Measurements from ENCODE around the gene VAV3. TPM values are rescaled to one million over a fixed set of nuclear protein-coding genes. Genes with fewer than 3 reads are reported as not detected.

VAV3 gene
- total RNA-seq, 2 donors from 2014 or later: 1.7 to 4.9 TPM

DNA sequence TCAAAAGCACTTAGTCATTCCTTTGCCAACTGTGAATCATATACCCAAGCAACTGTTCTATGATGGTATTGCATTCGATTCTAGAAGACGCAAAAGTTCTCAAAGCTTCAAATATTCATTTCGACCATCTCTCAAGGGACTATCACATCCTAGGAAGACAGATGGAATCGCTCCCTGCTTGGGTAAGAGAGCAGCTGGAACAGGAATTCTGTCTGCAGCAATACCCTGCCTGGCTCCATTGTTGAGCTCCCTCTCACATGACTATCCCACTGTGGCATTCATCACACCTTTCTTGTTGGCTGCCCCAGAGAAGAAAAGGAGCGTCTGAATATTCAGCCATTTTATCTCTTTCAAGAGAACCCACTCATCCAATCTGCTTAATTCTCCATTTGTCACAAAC lies 426.5 kb downstream of the VAV3 start:
- no peaks in the 10 kb centered on the region for H3K36me3 Mint-ChIP-seq (ENCODE audit: low read depth)
- ATAC-seq (replicated peaks): no peak
- H3K9me3 Mint-ChIP-seq: no peaks in the 10 kb centered on the region

DNA sequence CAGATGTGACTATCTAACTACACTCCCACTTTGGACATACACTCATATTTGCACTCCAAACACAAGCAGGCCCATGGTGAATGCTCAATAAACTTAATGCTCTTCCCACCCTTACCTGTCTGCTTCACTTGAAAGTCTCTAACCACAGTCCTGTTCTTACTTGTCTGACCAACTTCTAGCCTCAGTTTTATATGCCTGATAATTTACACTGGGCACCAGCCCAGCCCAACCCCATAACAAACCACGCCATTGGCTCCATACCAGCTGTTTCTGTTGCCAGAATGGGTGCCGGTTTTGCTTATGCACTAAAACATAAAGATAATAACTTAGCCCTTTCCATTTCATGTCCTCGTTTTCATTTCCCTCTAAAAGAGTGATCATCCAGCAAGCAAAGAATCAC lies 428.7 kb downstream of the VAV3 start:
- Mint-ChIP-seq H3K27me3 (peaks cover 17% of the 10 kb centered on the region), H3K36me3 (ENCODE audit: low read depth) (no peaks in the 10 kb centered on the region), H3K4me1 (no peaks in the 10 kb centered on the region), H3K27ac (no peak overlapping the region), H3K9me3 (no peaks in the 10 kb centered on the region), H3K4me3 (no peak overlapping the region)
- no peak for ATAC-seq (replicated peaks)

More for the DNA sequence above, 426.5 kb downstream of the VAV3 start:
- no peak overlapping the region for H3K4me3 Mint-ChIP-seq
- no peaks in the 10 kb centered on the region for H3K4me1 Mint-ChIP-seq
- peaks cover 22% of the 10 kb centered on the region for H3K27me3 Mint-ChIP-seq
- H3K27ac Mint-ChIP-seq: no peak overlapping the region

DNA sequence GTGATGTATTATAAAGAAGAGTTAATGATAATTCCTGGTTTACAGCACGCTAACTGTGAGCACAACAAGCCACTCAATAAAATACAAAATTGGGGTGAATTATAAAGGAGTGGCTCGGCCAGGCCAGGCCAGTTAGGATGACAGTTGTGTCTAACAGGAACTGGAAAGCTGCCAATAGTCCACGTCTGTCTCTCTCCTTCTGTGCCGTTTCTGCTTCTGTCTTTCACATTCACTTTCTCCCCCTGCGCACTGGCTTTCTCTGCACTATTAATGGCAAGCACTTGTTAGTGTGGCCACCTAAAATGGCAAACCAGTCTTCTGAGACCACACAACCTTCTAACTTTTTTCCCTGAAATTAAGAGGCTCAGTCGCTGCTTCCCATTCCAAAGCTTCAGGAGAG lies 429.9 kb downstream of the VAV3 start:
- Mint-ChIP-seq H3K4me1 (no peaks in the 10 kb centered on the region), H3K4me3 (no peak overlapping the region), H3K9me3 (no peaks in the 10 kb centered on the region), H3K27me3 (peaks cover 16% of the 10 kb centered on the region), H3K27ac (no peak overlapping the region), H3K36me3 (ENCODE audit: low read depth) (no peaks in the 10 kb centered on the region)
- ATAC-seq (replicated peaks): no peak

DNA sequence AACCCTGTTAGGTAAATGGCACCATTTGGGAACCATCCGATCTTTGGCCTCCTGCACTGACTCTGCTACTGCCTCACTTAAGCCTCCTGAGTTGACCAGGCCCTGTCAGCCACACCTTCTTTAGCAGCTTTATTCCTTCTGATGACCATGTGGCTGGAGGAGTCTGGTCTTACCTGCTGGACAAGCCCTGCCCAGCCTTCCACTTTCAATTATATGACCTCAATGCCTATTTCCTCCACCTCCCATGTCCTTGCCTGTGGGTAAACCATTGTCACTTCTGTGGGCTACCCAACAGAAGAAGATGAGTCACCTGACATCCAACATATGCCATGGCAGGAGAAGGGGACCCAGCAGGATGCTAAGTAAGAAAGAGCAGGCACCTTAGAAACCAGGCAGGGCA lies 430.3 kb downstream of the VAV3 start:
- Mint-ChIP-seq H3K9me3 (no peaks in the 10 kb centered on the region), H3K4me3 (no peak overlapping the region), H3K36me3 (ENCODE audit: low read depth) (no peaks in the 10 kb centered on the region), H3K4me1 (no peaks in the 10 kb centered on the region), H3K27ac (no peak overlapping the region), H3K27me3 (peaks cover 16% of the 10 kb centered on the region)
- no peak for ATAC-seq (replicated peaks)

DNA sequence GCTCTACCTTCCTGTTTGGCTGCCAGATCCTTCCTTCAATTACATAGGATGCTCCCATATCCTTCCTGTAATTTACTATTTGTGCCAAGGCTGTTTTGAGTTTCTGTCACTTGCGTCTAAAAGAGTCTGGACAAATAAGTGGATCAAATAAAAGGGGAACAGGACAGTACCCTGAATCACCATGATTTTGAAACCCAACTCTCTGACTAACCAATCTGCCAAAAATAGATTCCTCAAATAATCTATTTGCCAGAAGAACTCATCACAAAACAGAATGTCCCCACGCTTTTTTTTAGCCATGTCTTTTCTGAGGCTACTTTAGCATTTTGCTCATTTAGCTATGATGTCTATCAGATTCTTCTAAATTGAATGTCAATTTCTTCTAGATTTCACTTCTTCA lies 431.5 kb downstream of the VAV3 start:
- no peak for ATAC-seq (replicated peaks)
- Mint-ChIP-seq H3K4me1 (no peaks in the 10 kb centered on the region), H3K9me3 (no peaks in the 10 kb centered on the region), H3K27ac (no peak overlapping the region), H3K36me3 (ENCODE audit: low read depth) (no peaks in the 10 kb centered on the region), H3K4me3 (no peak overlapping the region), H3K27me3 (peaks cover 18% of the 10 kb centered on the region)

DNA sequence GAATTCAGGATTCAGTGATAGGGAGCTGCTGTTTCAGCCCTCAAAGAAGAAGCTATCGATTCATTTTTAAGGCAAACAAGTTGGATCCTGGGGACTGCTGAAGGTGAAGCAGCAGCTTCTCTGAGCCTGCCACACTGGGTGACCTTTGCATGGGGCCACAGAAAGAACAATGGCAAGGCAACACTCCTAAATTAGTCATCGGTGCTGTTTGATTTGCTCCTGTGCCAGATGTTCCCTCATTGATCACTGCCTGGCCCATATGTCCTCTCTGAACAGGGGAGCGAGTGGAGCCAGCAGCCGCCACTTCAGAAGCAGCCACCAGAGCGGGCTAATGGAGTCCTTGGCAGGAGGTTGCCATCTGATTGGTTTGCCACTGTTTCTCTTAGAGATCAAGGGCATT lies 432.7 kb downstream of the VAV3 start:
- Mint-ChIP-seq H3K36me3 (ENCODE audit: low read depth) (no peaks in the 10 kb centered on the region), H3K27ac (no peak overlapping the region), H3K4me3 (no peak overlapping the region), H3K4me1 (no peaks in the 10 kb centered on the region), H3K27me3 (peaks cover 23% of the 10 kb centered on the region), H3K9me3 (no peaks in the 10 kb centered on the region)
- no peak for ATAC-seq (replicated peaks)

DNA sequence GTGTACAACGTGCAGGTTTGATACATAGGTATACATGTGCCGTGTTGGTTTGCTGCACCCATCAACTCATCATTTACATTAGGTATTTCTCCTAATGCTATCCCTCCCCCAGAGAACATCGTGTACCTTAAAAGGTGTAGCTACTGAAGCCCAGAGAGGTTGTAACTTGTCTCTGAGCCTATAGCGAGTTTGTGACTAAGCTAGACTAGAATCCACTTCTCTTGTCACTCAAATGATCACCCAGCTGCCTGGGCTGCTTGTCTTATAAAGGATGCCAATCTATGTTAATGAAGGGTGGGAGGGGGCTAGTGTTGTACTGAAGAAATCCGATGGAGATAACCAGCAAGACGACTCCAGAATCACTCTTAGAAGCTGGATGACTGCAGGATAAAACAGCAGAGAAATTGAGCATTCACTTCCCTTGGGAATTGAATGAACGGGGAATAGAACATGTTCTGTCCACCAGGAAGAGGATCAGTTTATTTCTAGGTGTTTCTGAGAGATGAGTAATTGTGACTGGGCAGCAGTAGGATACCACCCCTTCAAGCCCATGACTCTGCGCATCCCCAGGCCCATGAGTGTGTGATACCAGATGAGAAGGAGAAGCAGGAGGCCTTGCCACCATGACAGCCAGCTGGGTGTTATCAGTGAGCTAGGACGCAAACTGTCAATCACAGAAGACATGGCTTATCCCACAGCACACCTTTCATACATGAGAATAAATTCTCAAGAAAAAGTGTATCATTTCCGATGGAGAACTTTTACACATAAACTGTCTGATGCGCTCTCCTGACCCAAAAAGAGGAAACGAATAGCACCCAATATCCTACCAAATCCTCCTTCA lies 433.7 kb downstream of the VAV3 start:
- no peaks in the 10 kb centered on the region for H3K36me3 Mint-ChIP-seq (ENCODE audit: low read depth)
- H3K27ac Mint-ChIP-seq: no peak overlapping the region
- H3K27me3 Mint-ChIP-seq: peaks cover 23% of the 10 kb centered on the region
- no peak overlapping the region for H3K4me3 Mint-ChIP-seq
- H3K9me3 Mint-ChIP-seq: no peaks in the 10 kb centered on the region
- no peaks in the 10 kb centered on the region for H3K4me1 Mint-ChIP-seq
- no peak for ATAC-seq (replicated peaks)

DNA sequence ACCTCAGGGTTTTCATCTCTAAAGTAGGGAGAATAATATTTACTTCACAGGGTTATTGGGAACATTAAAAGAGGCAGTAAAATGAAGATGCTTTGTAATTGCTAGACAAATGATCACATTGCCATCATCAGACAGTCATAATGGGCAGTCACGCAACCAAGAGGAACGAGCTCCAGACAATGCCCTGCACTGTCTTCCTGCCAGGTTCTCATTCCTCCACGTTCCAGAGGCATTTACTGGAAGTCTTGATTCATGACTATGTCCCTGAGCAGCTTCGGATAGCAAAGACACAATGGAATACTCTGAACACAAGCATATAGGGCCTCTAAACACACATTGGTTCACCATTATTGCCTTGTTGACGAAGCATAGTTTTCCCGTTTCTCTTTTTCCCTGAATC lies 434.4 kb downstream of the VAV3 start:
- H3K4me1 Mint-ChIP-seq: no peaks in the 10 kb centered on the region
- ATAC-seq (replicated peaks): no peak

DNA sequence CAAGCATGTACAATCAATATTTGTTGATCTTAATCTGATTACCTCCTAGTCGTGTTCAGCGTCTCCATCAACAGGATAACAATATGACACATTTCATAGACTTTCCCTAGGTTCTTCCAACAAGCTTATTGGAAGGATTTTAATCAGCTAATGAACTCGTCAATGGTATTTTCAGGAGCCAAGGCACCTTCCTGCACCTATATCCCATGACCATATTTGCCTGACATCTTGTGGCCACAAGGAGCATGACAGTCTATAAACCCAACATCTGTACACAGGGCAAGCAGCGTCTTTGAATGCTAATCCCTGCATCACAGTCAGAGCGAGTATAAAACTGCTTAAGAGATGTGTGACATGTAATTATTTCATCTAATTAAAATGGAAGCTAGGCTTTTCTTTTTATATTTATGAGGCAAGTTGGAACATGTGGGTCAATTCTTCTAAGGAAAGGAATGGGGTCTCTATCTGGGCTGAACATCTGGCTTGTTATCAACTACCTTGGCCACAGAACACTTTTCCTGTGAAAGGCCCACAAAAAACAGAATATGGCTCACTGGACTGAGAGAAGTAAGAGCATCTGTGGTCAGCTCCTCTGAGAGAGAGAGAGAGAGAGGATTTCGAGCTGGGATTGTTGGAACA lies 435.4 kb downstream of the VAV3 start:
- no peaks in the 10 kb centered on the region for H3K36me3 Mint-ChIP-seq (ENCODE audit: low read depth)
- no peak overlapping the region for H3K4me3 Mint-ChIP-seq
- H3K27ac Mint-ChIP-seq: no peak overlapping the region
- peaks cover 26% of the 10 kb centered on the region for H3K27me3 Mint-ChIP-seq
- peak; percentile 56 for ATAC-seq (replicated peaks)
- no peaks in the 10 kb centered on the region for H3K9me3 Mint-ChIP-seq
- no peaks in the 10 kb centered on the region for H3K4me1 Mint-ChIP-seq

More for the DNA sequence above, 434.4 kb downstream of the VAV3 start:
- Mint-ChIP-seq H3K27me3 (peaks cover 23% of the 10 kb centered on the region), H3K36me3 (ENCODE audit: low read depth) (no peaks in the 10 kb centered on the region), H3K27ac (no peak overlapping the region), H3K4me3 (no peak overlapping the region), H3K9me3 (no peaks in the 10 kb centered on the region)

DNA sequence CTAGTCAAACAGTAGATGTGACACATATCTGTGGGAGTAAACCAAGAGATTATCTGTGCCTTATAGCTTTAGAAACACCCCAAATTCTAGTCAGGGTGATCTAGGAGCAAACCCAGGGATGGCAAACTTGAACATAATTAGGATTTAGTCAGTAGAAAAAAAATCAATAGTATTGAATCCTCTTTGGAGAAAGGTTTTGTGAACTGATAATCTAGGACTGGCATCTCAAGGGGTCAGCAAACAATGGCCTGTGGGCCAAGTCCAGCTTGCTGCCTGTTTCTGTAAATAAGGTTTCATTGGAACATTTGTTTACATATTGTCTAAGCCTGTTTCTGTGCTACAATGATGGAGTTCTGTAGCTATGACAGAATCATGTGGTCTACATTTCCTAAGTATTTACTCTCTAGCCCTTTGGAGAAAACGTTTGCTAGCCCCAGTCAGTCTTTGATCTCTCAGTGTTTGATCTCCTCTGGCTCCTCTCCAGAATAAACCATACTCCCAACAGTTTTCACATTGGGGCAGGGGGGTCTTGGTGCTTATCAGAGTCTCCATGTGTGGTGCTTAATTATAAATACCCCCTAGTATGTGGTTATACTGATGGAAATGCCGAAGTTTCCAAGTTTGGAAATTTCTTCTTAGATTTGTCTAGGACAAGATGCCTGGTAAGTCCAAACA lies 438.3 kb downstream of the VAV3 start:
- no peaks in the 10 kb centered on the region for H3K4me1 Mint-ChIP-seq
- H3K36me3 Mint-ChIP-seq (ENCODE audit: low read depth): no peaks in the 10 kb centered on the region
- H3K27me3 Mint-ChIP-seq: peaks cover 28% of the 10 kb centered on the region
- no peak overlapping the region for H3K27ac Mint-ChIP-seq
- H3K4me3 Mint-ChIP-seq: no peak overlapping the region
- no peaks in the 10 kb centered on the region for H3K9me3 Mint-ChIP-seq
- no peak for ATAC-seq (replicated peaks)

DNA sequence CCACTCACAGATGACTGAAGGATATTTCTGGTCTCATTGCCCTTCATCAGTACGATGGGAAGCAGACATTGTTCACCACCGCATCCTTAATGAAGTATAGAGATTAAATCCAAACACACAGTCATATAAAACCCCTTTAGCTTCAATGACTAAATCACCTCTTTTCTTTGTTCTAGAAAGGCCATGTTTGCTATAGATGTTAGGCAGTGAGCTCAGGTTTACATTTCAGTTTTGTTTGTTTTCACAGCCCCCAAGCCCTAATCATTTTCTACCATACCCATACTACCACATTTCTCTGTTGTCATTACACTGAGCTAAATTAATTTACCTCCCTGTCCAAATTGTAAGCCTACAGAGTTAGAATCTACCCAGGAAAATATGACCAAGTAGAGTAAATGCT lies 439.0 kb downstream of the VAV3 start:
- Mint-ChIP-seq H3K27ac (no peak overlapping the region), H3K9me3 (no peaks in the 10 kb centered on the region), H3K27me3 (peaks cover 24% of the 10 kb centered on the region), H3K4me1 (no peaks in the 10 kb centered on the region), H3K36me3 (ENCODE audit: low read depth) (no peaks in the 10 kb centered on the region), H3K4me3 (no peak overlapping the region)
- ATAC-seq (replicated peaks): no peak

DNA sequence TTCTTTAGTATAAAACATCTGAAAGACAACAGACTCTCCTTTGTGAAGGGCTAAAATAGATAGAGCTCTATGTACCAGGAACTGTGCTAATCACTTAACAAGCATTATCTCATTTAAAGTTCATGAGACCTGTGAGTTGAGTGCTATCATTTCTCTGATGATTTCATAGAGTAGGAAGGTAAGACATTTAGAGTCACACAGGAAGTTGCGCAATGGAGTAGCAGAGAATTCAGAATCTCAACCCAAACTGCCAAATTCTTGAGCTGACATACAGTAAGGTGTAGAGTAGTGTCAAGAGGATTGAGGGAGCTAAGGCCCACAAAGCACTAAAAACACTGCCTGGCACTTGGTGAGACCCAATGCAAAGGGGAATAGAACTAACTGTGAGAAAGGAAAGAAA lies 439.8 kb downstream of the VAV3 start:
- no peak for ATAC-seq (replicated peaks)
- no peaks in the 10 kb centered on the region for H3K9me3 Mint-ChIP-seq
- no peak overlapping the region for H3K4me3 Mint-ChIP-seq
- no peak overlapping the region for H3K27ac Mint-ChIP-seq
- H3K36me3 Mint-ChIP-seq (ENCODE audit: low read depth): no peaks in the 10 kb centered on the region
- peaks cover 19% of the 10 kb centered on the region for H3K27me3 Mint-ChIP-seq
- no peaks in the 10 kb centered on the region for H3K4me1 Mint-ChIP-seq

DNA sequence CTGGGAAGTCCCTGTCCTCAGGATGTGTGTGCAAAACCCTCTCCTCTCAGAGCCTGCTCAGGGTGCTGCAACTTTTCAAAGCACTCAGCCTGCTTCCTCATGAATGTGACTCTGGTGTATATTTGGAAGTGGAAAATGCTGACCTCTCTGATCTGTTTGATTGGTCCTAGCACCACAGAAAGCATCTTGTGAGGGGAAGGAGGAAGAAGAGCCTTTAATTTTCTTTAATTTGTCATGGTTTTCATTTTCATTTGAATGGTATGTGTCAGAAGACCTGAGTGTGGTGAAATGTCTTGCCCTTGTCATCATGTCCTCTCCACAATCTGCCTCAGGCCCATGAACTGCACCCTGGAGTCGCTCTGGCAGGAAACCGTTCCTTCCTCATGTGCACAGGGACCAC lies 440.7 kb downstream of the VAV3 start:
- no peaks in the 10 kb centered on the region for H3K36me3 Mint-ChIP-seq (ENCODE audit: low read depth)

DNA sequence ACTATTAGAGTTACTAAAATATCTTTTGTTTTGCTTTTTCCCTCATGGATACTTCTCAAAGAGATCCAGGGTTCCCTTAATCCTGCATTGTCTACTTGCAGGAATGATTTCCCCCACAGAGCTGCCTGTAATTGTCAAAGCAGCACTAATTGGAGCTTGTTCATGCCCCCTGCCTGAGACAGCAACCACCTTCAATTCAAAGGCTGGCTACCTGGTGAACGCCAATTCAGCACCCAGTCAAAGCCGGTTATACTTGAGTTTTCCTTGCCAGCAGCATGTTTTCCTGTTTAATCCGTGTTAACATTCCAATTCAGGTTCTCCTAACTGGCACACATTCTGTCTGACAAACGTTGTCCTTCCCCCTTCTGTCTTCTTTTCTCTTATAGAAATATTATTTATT lies 441.2 kb downstream of the VAV3 start:
- H3K4me3 Mint-ChIP-seq: no peak overlapping the region
- no peak overlapping the region for H3K27ac Mint-ChIP-seq
- H3K9me3 Mint-ChIP-seq: no peaks in the 10 kb centered on the region
- H3K4me1 Mint-ChIP-seq: no peaks in the 10 kb centered on the region
- ATAC-seq (replicated peaks): no peak
- H3K36me3 Mint-ChIP-seq (ENCODE audit: low read depth): no peaks in the 10 kb centered on the region
- H3K27me3 Mint-ChIP-seq: peaks cover 17% of the 10 kb centered on the region

More for the DNA sequence above, 440.7 kb downstream of the VAV3 start:
- H3K4me1 Mint-ChIP-seq: no peaks in the 10 kb centered on the region
- no peak overlapping the region for H3K4me3 Mint-ChIP-seq
- H3K27ac Mint-ChIP-seq: no peak overlapping the region
- H3K9me3 Mint-ChIP-seq: no peaks in the 10 kb centered on the region
- peaks cover 19% of the 10 kb centered on the region for H3K27me3 Mint-ChIP-seq
- no peak for ATAC-seq (replicated peaks)

DNA sequence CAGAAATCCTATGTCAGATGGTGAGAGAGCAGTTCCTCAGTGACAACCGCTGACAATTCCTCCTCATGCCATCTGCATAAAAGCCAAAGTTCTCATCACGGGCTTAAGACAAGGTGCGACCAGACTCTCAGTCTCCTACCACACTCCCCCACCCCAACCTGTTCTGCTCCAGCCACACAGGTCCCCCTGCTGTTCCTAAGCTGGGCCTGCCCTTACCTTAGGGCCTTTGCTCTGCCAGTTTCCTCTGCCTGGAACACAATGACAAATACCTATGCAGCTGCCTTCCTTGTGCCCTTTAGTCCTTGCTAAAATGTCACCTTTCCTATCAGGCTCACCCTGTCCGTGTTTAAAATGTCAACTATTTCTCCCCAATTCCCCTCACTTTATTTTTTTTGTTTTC lies 441.9 kb downstream of the VAV3 start:
- Mint-ChIP-seq H3K27ac (no peak overlapping the region), H3K27me3 (peaks cover 12% of the 10 kb centered on the region), H3K9me3 (no peaks in the 10 kb centered on the region), H3K36me3 (ENCODE audit: low read depth) (no peaks in the 10 kb centered on the region), H3K4me1 (no peaks in the 10 kb centered on the region), H3K4me3 (no peak overlapping the region)
- ATAC-seq (replicated peaks): no peak
